ENCODE data around the gene CD79B. TPM values are rescaled to one million over a fixed set of nuclear protein-coding genes. Genes with fewer than 3 reads are reported as not detected.
"Not testable (repeated sequence)": the region's sequence is repeated elsewhere in the genome, so short reads cannot be mapped to it uniquely, and the experiment has no call there.

CD79B gene
- total RNA-seq, 4 donors from 2014 or later: 0.29 to 13.4 (median 4.9) TPM

- H3K27me3 ChIP-seq; H3K4me3 ChIP-seq; intact Hi-C loops (cut with DNase I; ENCODE audit: low total_unique reads); H3K4me1 ChIP-seq; H3K36me3 ChIP-seq; H3K9me3 ChIP-seq; DNase-seq; H3K27ac ChIP-seq: not testable (repeated sequence)
- TF ChIP-seq CTCF (IDR thresholded peaks at IDR 0.05): peak in 1 of 4 experiments; percentile 18
These were observed 28.3 kb downstream of the CD79B start for GRCh38 chr17:63903787-63904201.

GRCh38 chr17:63901971-63902370 lies 30.2 kb downstream of the CD79B start:
- H3K4me3 ChIP-seq; DNase-seq; H3K36me3 ChIP-seq; intact Hi-C loops (cut with DNase I; ENCODE audit: low total_unique reads); H3K4me1 ChIP-seq; H3K27ac ChIP-seq; H3K9me3 ChIP-seq; H3K27me3 ChIP-seq: not testable (repeated sequence)

- H3K27ac ChIP-seq; H3K4me1 ChIP-seq; H3K27me3 ChIP-seq; H3K9me3 ChIP-seq; H3K4me3 ChIP-seq; intact Hi-C loops (cut with DNase I; ENCODE audit: low total_unique reads); H3K36me3 ChIP-seq; DNase-seq: not testable (repeated sequence)
These were observed 33.0 kb downstream of the CD79B start for GRCh38 chr17:63898899-63899798.

GRCh38 chr17:63896524-63897354 lies 35.4 kb downstream of the CD79B start, which contains the start of gene CSH1:
CSH1 (minus strand) TSS chr17:63896574; CDS start chr17:63896511, 63 bp downstream.
- intact Hi-C loops (cut with DNase I; ENCODE audit: low total_unique reads); H3K4me1 ChIP-seq; DNase-seq; H3K27me3 ChIP-seq; H3K4me3 ChIP-seq; H3K9me3 ChIP-seq; H3K36me3 ChIP-seq; H3K27ac ChIP-seq: not testable (repeated sequence)

GRCh38 chr17:63894821-63895220 lies 37.3 kb downstream of the CD79B start:
- H3K27ac ChIP-seq; intact Hi-C loops (cut with DNase I; ENCODE audit: low total_unique reads): not testable (repeated sequence)

GRCh38 chr17:63894021-63894420 lies 38.1 kb downstream of the CD79B start:
- H3K4me1 ChIP-seq; intact Hi-C loops (cut with DNase I; ENCODE audit: low total_unique reads); H3K36me3 ChIP-seq; DNase-seq; H3K27ac ChIP-seq; H3K27me3 ChIP-seq; H3K4me3 ChIP-seq; H3K9me3 ChIP-seq: not testable (repeated sequence)

More at GRCh38 chr17:63894821-63895220, 37.3 kb downstream of the CD79B start:
- H3K36me3 ChIP-seq, H3K27me3 ChIP-seq, H3K4me3 ChIP-seq, H3K9me3 ChIP-seq, DNase-seq, H3K4me1 ChIP-seq: not testable (repeated sequence)

- DNase-seq; H3K36me3 ChIP-seq; H3K27ac ChIP-seq; H3K4me3 ChIP-seq; intact Hi-C loops (cut with DNase I; ENCODE audit: low total_unique reads); H3K4me1 ChIP-seq; H3K27me3 ChIP-seq; H3K9me3 ChIP-seq: not testable (repeated sequence)
These were observed 39.7 kb downstream of the CD79B start for GRCh38 chr17:63892316-63893037.
